ENCODE data around the gene SDC4. TPM values are rescaled to one million over a fixed set of nuclear protein-coding genes. Genes with fewer than 3 reads are reported as not detected.

Gene SDC4
- total and polyA plus RNA-seq, 9 of the 15 experiments (the other 6 are each of a cell fraction or from before 2014, with no cell fraction given): 2.1 to 10.7 (median 6.3) TPM

- TF ChIP-seq RREB1 (CRISPR knock-in tag; IDR thresholded peaks at IDR 0.05): no peak
These were observed 40.0 kb downstream of the SDC4 start, which contains the start of gene MATN4 (continued) for GRCh38 chr20:45308117-45308778.

GRCh38 chr20:45307076-45307640 lies 41.1 kb downstream of the SDC4 start:
- no peak overlapping the region for H3K9ac ChIP-seq (ENCODE audit: insufficient read depth in 1 of 2, low read depth in 2 of 2, low read length in 2 of 2)
- no peak overlapping the region for H3K4me2 ChIP-seq (ENCODE audit: insufficient read depth, low read length)
- ChIA-PET CTCF (ENCODE audit: low intra/inter-chr PET ratio) (interaction anchor here (0.7 to 2.6 kb wide), 2 partner anchors 12 to 464 kb away, joined by 3 to 12 read pairs; no protein-coding TSS in a partner anchor), POLR2A (no interaction called here)
- TF ChIP-seq SUPT5H (IDR thresholded peaks at IDR 0.05): no peak
- TF ChIP-seq ZNF589 (CRISPR knock-in tag; IDR thresholded peaks at IDR 0.05; ENCODE audit: low read depth): no peak
- no peak for TF ChIP-seq ZNF384 (IDR thresholded peaks at IDR 0.05; ENCODE audit: low read depth, low read length)
- ATAC-seq (no peak), DNase-seq (ENCODE audit: extremely low read depth in 1 of 4, low spot score in 3 of 4) (no peak), FAIRE-seq (no peak)
- H3K27ac ChIP-seq (ENCODE audit: extremely low read depth, low read depth, low read length): no peak overlapping the region
- H3K4me1 ChIP-seq (replicated peaks in 1 of 2; ENCODE audit: control insufficient read depth in 2 of 2, insufficient read depth in 2 of 2, low read length in 2 of 2): peaks cover 4 to 33% of the 10 kb centered on the region in 2 experiments; a peak in 3 of 5 replicates
- in situ Hi-C loops (cut with MboI): no loop called here
- no peak overlapping the region for H2AFZ ChIP-seq (ENCODE audit: low read depth, low read length)
- no peaks in the 10 kb centered on the region for H3K9me3 ChIP-seq (replicated peaks; ENCODE audit: control insufficient read depth, insufficient read depth, low read depth, low read length)
- H3K79me2 ChIP-seq (ENCODE audit: control insufficient read depth, insufficient read depth, low read length): no peaks in the 10 kb centered on the region
- peaks cover 3 to 53% of the 10 kb centered on the region in 2 experiments; a peak in 4 of 5 replicates for H3K27me3 ChIP-seq (ENCODE audit: control insufficient read depth in 2 of 2, insufficient read depth in 2 of 2, low read length in 2 of 2)
- H3K9me1 ChIP-seq (ENCODE audit: control insufficient read depth, insufficient read depth, low read length): peaks cover 3% of the 10 kb centered on the region
- H3K36me3 ChIP-seq (ENCODE audit: control insufficient read depth, insufficient read depth, low read length): no peaks in the 10 kb centered on the region
- peaks cover 5% of the 10 kb centered on the region; the same call in 1 of the 2 replicates for H4K20me1 ChIP-seq (replicated peaks; ENCODE audit: control insufficient read depth, insufficient read depth, low read length)
- WGBS (ENCODE audit: insufficient coverage, low coverage, missing lambda C conversion rate): 2% methylated on average over 16 of the region's 16 CpGs
- no TSS peak for BruUV-seq (replicated peaks)
- intact Hi-C loops (cut with micrococcal nuclease): no loop called here
- H3K4me3 ChIP-seq: no peak overlapping the region

All from K562 (cell line).